Frontal cortex (tissue), 4 donors: ENCODE measurements around the gene RANBP2. TPM values are rescaled to one million over a fixed set of nuclear protein-coding genes. Genes with fewer than 3 reads are reported as not detected.
A peak's percentile ranks its signal among the peaks of the same experiment; 100 is the strongest.
"Not testable (repeated sequence)": the region's sequence is repeated elsewhere in the genome, so short reads cannot be mapped to it uniquely, and the experiment has no call there.

Source experiments
- DNase-seq, 2 donors: peaks; one replicate each; pipeline ENCODE4 v3.0.0; 2012; ENCODE audit warnings: low spot score in 2 of 2
- FAIRE-seq: peaks from 2 replicates; lab custom pipeline; 2012; peaks lifted over from hg19 to GRCh38; lab: Jason Lieb, UNC
- total RNA-seq: library from RNA; depleted of rRNA; stranded (reverse); fragments of >200 nt; gene quantifications from one replicate; pipeline ENCODE4 v1.2.3, GENCODE V29; 2014
- donor health status: control.
- donor health status: control.
- donor health status: control.

RANBP2 gene
- total RNA-seq = 76.2 TPM

- no peak for FAIRE-seq
- DNase-seq = peak; percentile 78 to 83
Measured at GRCh38 chr2:108719149-108720044, at the start of gene RANBP2. RANBP2 (plus strand) TSS chr2:108719482; CDS start chr2:108719607, 125 bp downstream.

GRCh38 chr2:108670282-108670681, 49.0 kb upstream of the RANBP2 start:
- FAIRE-seq, DNase-seq: not testable (repeated sequence)

GRCh38 chr2:108672200-108672805, 47.0 kb upstream of the RANBP2 start:
- not testable (repeated sequence) for FAIRE-seq, DNase-seq

- DNase-seq, FAIRE-seq: not testable (repeated sequence)
Measured at GRCh38 chr2:108676522-108676921, 42.8 kb upstream of the RANBP2 start.

GRCh38 chr2:108677239-108677744, 42.0 kb upstream of the RANBP2 start:
- FAIRE-seq, DNase-seq: not testable (repeated sequence)

- DNase-seq = not testable (repeated sequence)
Measured at GRCh38 chr2:108678198-108678651, 41.1 kb upstream of the RANBP2 start.

GRCh38 chr2:108680805-108681204, 38.5 kb upstream of the RANBP2 start:
- FAIRE-seq, DNase-seq: not testable (repeated sequence)

More at GRCh38 chr2:108678198-108678651, 41.1 kb upstream of the RANBP2 start:
- FAIRE-seq = not testable (repeated sequence)

GRCh38 chr2:108688818-108689756, 30.2 kb upstream of the RANBP2 start:
- FAIRE-seq, DNase-seq: not testable (repeated sequence)

- not testable (repeated sequence) for DNase-seq, FAIRE-seq
Measured at GRCh38 chr2:108690001-108690400, 29.3 kb upstream of the RANBP2 start.

- FAIRE-seq (no peak), DNase-seq (no peak)
Measured at GRCh38 chr2:108691447-108691846, 27.8 kb upstream of the RANBP2 start.

- FAIRE-seq (no peak), DNase-seq (no peak)
Measured at GRCh38 chr2:108701208-108701607, 18.1 kb upstream of the RANBP2 start.

GRCh38 chr2:108701806-108702205, 17.5 kb upstream of the RANBP2 start:
- DNase-seq (no peak), FAIRE-seq (no peak)

- FAIRE-seq (no peak), DNase-seq (no peak)
Measured at GRCh38 chr2:108704871-108705270, 14.4 kb upstream of the RANBP2 start.

GRCh38 chr2:108707300-108707699, 12.0 kb upstream of the RANBP2 start:
- no peak for DNase-seq

GRCh38 chr2:108716971-108717370, 2.3 kb upstream of the RANBP2 start:
- FAIRE-seq, DNase-seq: not testable (repeated sequence)

More at GRCh38 chr2:108707300-108707699, 12.0 kb upstream of the RANBP2 start:
- no peak for FAIRE-seq

- not testable (repeated sequence) for DNase-seq, FAIRE-seq
Measured at GRCh38 chr2:108726048-108726447, 6.8 kb downstream of the RANBP2 start.

- DNase-seq, FAIRE-seq: not testable (repeated sequence)
Measured at GRCh38 chr2:108734656-108735055, 15.4 kb downstream of the RANBP2 start.

- not testable (repeated sequence) for FAIRE-seq, DNase-seq
Measured at GRCh38 chr2:108757973-108758372, 38.7 kb downstream of the RANBP2 start.

GRCh38 chr2:108762618-108763017, 43.3 kb downstream of the RANBP2 start:
- not testable (repeated sequence) for DNase-seq, FAIRE-seq
